Measurements from ENCODE around the gene LURAP1L. TPM values are rescaled to one million over a fixed set of nuclear protein-coding genes. Genes with fewer than 3 reads are reported as not detected.

The LURAP1L gene
- total RNA-seq, 2 donors from 2014 or later = 0.24 to 1.3 TPM

GRCh38 chr9:12776513-12777055 is 1.8 kb downstream of the LURAP1L start:
- TF ChIP-seq CTCF (conservative IDR thresholded peaks at IDR 0.05) = no peak
- DNase-seq = no peak
- Histone ChIP-seq H3K36me3 (ENCODE audit: control insufficient read depth, insufficient read depth, low read length) (no peaks in the 10 kb centered on the region), H3K4me3 (ENCODE audit: low read length) (peak overlapping the region; percentile 94), H3K27me3 (ENCODE audit: control insufficient read depth, insufficient read depth, low read length, poor library complexity, severe bottlenecking) (peaks cover 14% of the 10 kb centered on the region), H3K9ac (ENCODE audit: extremely low read depth, low read length, poor library complexity, severe bottlenecking) (no peak overlapping the region), H3K9me3 (ENCODE audit: control insufficient read depth, low read length) (no peaks in the 10 kb centered on the region), H3K4me1 (ENCODE audit: control insufficient read depth, insufficient read depth, low read length) (peaks cover 1% of the 10 kb centered on the region), H3K27ac (ENCODE audit: low read depth, low read length) (no peak overlapping the region)
- Mint-ChIP-seq H3K36me3 (ENCODE audit: low read depth) (no peaks in the 10 kb centered on the region), H3K9me3 (no peaks in the 10 kb centered on the region), H3K4me3 (peak overlapping the region; percentile 81), H3K27me3 (ENCODE audit: insufficient read depth) (peaks cover 34% of the 10 kb centered on the region), H3K27ac (no peak overlapping the region), H3K4me1 (peaks cover 12% of the 10 kb centered on the region)
- 19 to 24% methylated on average over 7 to 8 of the region's 8 CpGs for whole genome bisulfite sequencing, 2 experiments (ENCODE audit: insufficient coverage in 1 of 2, insufficient read length in 1 of 2)

DNA sequence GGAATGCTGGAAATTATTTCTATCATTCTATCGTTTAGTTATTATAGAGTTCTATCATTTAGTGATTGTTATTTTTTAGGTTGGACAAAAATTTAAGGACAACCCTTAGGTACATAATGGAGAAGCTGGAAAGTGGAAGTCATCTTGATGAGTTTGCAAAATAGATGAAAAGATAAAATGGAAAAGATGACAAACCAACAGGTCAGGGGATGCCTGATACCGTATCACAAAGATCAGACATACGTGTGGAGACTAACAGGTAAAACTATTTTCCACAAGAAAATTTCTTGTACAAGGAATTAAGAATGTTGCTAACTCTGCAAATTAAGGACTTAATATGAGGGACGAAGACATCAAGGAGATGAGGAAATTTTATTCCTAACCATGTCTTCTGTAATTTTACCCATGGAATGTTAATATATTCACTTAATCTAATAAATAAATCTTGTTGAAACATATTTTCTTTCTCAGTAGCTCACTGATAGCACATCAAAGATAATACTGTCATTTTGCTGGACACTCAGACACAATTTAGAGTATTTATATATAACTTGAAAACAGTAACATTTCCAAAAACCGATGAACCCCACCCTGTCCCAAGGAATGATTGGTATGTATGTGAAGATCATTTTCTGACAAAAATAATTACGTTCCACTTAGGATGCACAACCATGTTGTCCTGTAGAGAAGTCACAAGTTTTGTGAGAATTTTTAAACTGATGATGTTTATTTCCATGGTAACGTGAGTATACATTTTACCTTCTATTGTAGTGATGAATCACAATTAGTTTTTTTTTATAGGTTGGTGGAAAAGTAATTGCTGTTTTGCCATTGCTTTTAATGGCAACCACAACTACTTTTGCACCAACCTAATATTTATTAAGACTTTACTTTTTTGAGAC is 2.6 kb downstream of the LURAP1L start:
- Mint-ChIP-seq H3K9me3 (no peaks in the 10 kb centered on the region), H3K4me1 (peaks cover 11% of the 10 kb centered on the region), H3K27ac (no peak overlapping the region), H3K36me3 (ENCODE audit: low read depth) (no peaks in the 10 kb centered on the region), H3K27me3 (ENCODE audit: insufficient read depth) (peaks cover 32% of the 10 kb centered on the region), H3K4me3 (no peak overlapping the region)
- WGBS, 2 experiments (ENCODE audit: insufficient coverage in 1 of 2, insufficient read length in 1 of 2) = 91 to 92% methylated on average over 2 to 7 of the region's 7 CpGs
- no peak overlapping the region for H3K4me3 ChIP-seq (ENCODE audit: low read length)
- peaks cover 14% of the 10 kb centered on the region for H3K27me3 ChIP-seq (ENCODE audit: control insufficient read depth, insufficient read depth, low read length, poor library complexity, severe bottlenecking)
- no peak overlapping the region for H3K27ac ChIP-seq (ENCODE audit: low read depth, low read length)
- H3K4me1 ChIP-seq (ENCODE audit: control insufficient read depth, insufficient read depth, low read length) = no peaks in the 10 kb centered on the region
- no peaks in the 10 kb centered on the region for H3K9me3 ChIP-seq (ENCODE audit: control insufficient read depth, low read length)
- no peaks in the 10 kb centered on the region for H3K36me3 ChIP-seq (ENCODE audit: control insufficient read depth, insufficient read depth, low read length)
- H3K9ac ChIP-seq (ENCODE audit: extremely low read depth, low read length, poor library complexity, severe bottlenecking) = no peak overlapping the region
- TF ChIP-seq CTCF (conservative IDR thresholded peaks at IDR 0.05) = no peak
- no peak for DNase-seq

GRCh38 chr9:12778389-12778788 is 3.6 kb downstream of the LURAP1L start:
- Mint-ChIP-seq H3K27ac (no peak overlapping the region), H3K36me3 (ENCODE audit: low read depth) (no peaks in the 10 kb centered on the region), H3K4me3 (no peak overlapping the region), H3K9me3 (no peaks in the 10 kb centered on the region), H3K27me3 (ENCODE audit: insufficient read depth) (peaks cover 29% of the 10 kb centered on the region), H3K4me1 (peaks cover 8% of the 10 kb centered on the region)
- Histone ChIP-seq H3K9ac (ENCODE audit: extremely low read depth, low read length, poor library complexity, severe bottlenecking) (no peak overlapping the region), H3K27ac (ENCODE audit: low read depth, low read length) (no peak overlapping the region), H3K4me3 (ENCODE audit: low read length) (no peak overlapping the region), H3K36me3 (ENCODE audit: control insufficient read depth, insufficient read depth, low read length) (no peaks in the 10 kb centered on the region), H3K9me3 (ENCODE audit: control insufficient read depth, low read length) (peaks cover 10% of the 10 kb centered on the region), H3K4me1 (ENCODE audit: control insufficient read depth, insufficient read depth, low read length) (no peaks in the 10 kb centered on the region), H3K27me3 (ENCODE audit: control insufficient read depth, insufficient read depth, low read length, poor library complexity, severe bottlenecking) (peaks cover 14% of the 10 kb centered on the region)
- no peak for DNase-seq
- WGBS, 2 experiments (ENCODE audit: insufficient coverage in 1 of 2, insufficient read length in 1 of 2) = 87 to 100% methylated on average over 2 to 3 of the region's 3 CpGs
- no peak for TF ChIP-seq CTCF (conservative IDR thresholded peaks at IDR 0.05)

Measured in endodermal cell (in vitro differentiated cells).